GM19438 (cell line): ENCODE data around the gene ABCB9.
"Not testable (repeated sequence)": the region's sequence is repeated elsewhere in the genome, so short reads cannot be mapped to it uniquely, and the experiment has no call there.

ENCODE experiments used
- ATAC-seq: cut with Tn5 transposase; IDR thresholded peaks from one replicate; pipeline ENCODE4 v1.9.1; 2021; ENCODE audit warnings: low read depth; ENCODE audit not compliant: unreplicated experiment

The ABCB9 gene

GRCh38 chr12:122965851-122966742, at the start of gene ABCB9:
Gene ABCB9 (minus strand): TSS chr12:122966463. CDS start chr12:122960235, 6,228 bp downstream.
- peak; percentile 74 for ATAC-seq

- ATAC-seq, result not testable (repeated sequence)
Measured at GRCh38 chr12:123014473-123014872, 48.2 kb upstream of the ABCB9 start.

GRCh38 chr12:123013185-123014095, 47.2 kb upstream of the ABCB9 start:
- ATAC-seq, result no peak

GRCh38 chr12:123011701-123012100, 45.4 kb upstream of the ABCB9 start:
- no peak for ATAC-seq

- ATAC-seq, result no peak
Measured at GRCh38 chr12:123010681-123011080, 44.4 kb upstream of the ABCB9 start.

- ATAC-seq, result no peak
Measured at GRCh38 chr12:123010110-123010509, 43.8 kb upstream of the ABCB9 start.

GRCh38 chr12:123006977-123007376, 40.7 kb upstream of the ABCB9 start:
- ATAC-seq, result no peak

GRCh38 chr12:123005081-123005626, 38.9 kb upstream of the ABCB9 start:
- no peak for ATAC-seq

GRCh38 chr12:123004287-123004686, 38.0 kb upstream of the ABCB9 start:
- no peak for ATAC-seq

- ATAC-seq, result no peak
Measured at GRCh38 chr12:123003257-123003656, 37.0 kb upstream of the ABCB9 start.

GRCh38 chr12:123001464-123001863, 35.2 kb upstream of the ABCB9 start:
- no peak for ATAC-seq

- ATAC-seq, result no peak
Measured at GRCh38 chr12:123000578-123000977, 34.3 kb upstream of the ABCB9 start.

- no peak for ATAC-seq
Measured at GRCh38 chr12:122999986-123000420, 33.7 kb upstream of the ABCB9 start.

GRCh38 chr12:122999196-122999946, 33.1 kb upstream of the ABCB9 start:
- no peak for ATAC-seq

GRCh38 chr12:122998316-122998715, 32.1 kb upstream of the ABCB9 start:
- ATAC-seq, result no peak

- no peak for ATAC-seq
Measured at GRCh38 chr12:122997343-122998250, 31.3 kb upstream of the ABCB9 start.

- no peak for ATAC-seq
Measured at GRCh38 chr12:122996621-122997342, 30.5 kb upstream of the ABCB9 start.

GRCh38 chr12:122996188-122996601, 29.9 kb upstream of the ABCB9 start:
- ATAC-seq, result no peak
